HepG2 (cell line): Measurements from ENCODE around the gene TULP4. TPM values are rescaled to one million over a fixed set of nuclear protein-coding genes. Genes with fewer than 3 reads are reported as not detected.
A peak's percentile ranks its signal among the peaks of the same experiment; 100 is the strongest.
"Not testable (repeated sequence)": the region's sequence is repeated elsewhere in the genome, so short reads cannot be mapped to it uniquely, and the experiment has no call there.

ENCODE experiments used
- ATAC-seq: fragments of 200-7000 bp; cut with Tn5 transposase; 3 replicates; pipeline ENCODE4 v1.9.1; 2020; ENCODE audit warnings: mild to moderate bottlenecking, moderate library complexity
- BruUV-seq: library from RNA; stranded (reverse); fragments of 400-500 nt; replicated peaks from 2 replicates; lab custom pipeline; 2021; lab: Mats Ljungman, UMichigan
- CTCF ChIA-PET: fragments of 300-600 bp; formaldehyde crosslinking; extraction: SDS; loops from one replicate; lab custom pipeline; 2021; ENCODE audit warnings: low total read pairs, inconsistent platforms, low intra/inter-chr PET ratio; lab: Yijun Ruan, JAX
- POLR2A ChIA-PET: fragments of 350-600 bp; sonication (Branson Sonifier 250); formaldehyde crosslinking; loops from one replicate; lab custom pipeline; 2020; ENCODE audit warnings: antibody characterized with exemption, inconsistent platforms; lab: Yijun Ruan, JAX
- DNase-seq: peaks from one replicate; pipeline ENCODE4 v3.0.0-alpha.2; 2015; ENCODE audit warnings: low spot score
- FAIRE-seq: peaks from 3 replicates; lab custom pipeline; 2011; peaks lifted over from hg19 to GRCh38; lab: Jason Lieb, UNC
- H2AFZ ChIP-seq: one replicate; pipeline ENCODE4 v1.6.1; 2011; ENCODE audit warnings: low read length, inconsistent platforms
- H3K27ac ChIP-seq: fragments of 300-600 bp; 3 replicates; pipeline ENCODE4 v1.8.0; 2011; ENCODE audit warnings: mixed run types, mild to moderate bottlenecking, mixed read lengths, low read length, inconsistent platforms; ENCODE audit not compliant: insufficient read depth; ENCODE audit errors: extremely low read length
- H3K27me3 ChIP-seq, 2 experiments: fragments of 200-600 bp in 1 of 2; 2 replicates in 1 of 2; 3 replicates in 1 of 2; pipeline versions ENCODE4 v1.6.0 to v1.8.0; 2011; ENCODE audit warnings: low read length in 2 of 2, mild to moderate bottlenecking in 2 of 2, moderate library complexity in 2 of 2, inconsistent platforms in 1 of 2; ENCODE audit not compliant: insufficient read depth in 2 of 2, control insufficient read depth in 1 of 2
- H3K36me3 ChIP-seq, 2 experiments: fragments of 200-600 bp in 1 of 2; replicated peaks in 1 of 2; 2 replicates in 1 of 2; 3 replicates in 1 of 2; pipeline versions ENCODE4 v1.5.1 to v1.8.0; 2011; ENCODE audit warnings: low read length in 2 of 2, inconsistent platforms in 1 of 2; ENCODE audit not compliant: insufficient read depth in 2 of 2, control insufficient read depth in 1 of 2
- H3K4me1 ChIP-seq: 2 replicates; pipeline ENCODE4 v1.5.1; 2012; ENCODE audit warnings: low read length, inconsistent platforms; ENCODE audit not compliant: insufficient read depth
- H3K4me2 ChIP-seq: 2 replicates; pipeline ENCODE4 v1.6.0; 2011; ENCODE audit warnings: low read depth, low read length, inconsistent platforms
- H3K4me3 ChIP-seq, 3 experiments: fragments of 200-600 bp in 1 of 3; sonication (generic), shearing (Covaris generic) in 1 of 3; replicated peaks in 1 of 3; 2 replicates each; pipeline ENCODE4 v1.5.1; 2011 to 2016; ENCODE audit warnings: low read length in 3 of 3, inconsistent platforms in 2 of 3, low read depth in 2 of 3, mild to moderate bottlenecking in 2 of 3, control low read depth in 1 of 3, mixed read lengths in 1 of 3; ENCODE audit not compliant: insufficient read depth in 1 of 3
- H3K79me2 ChIP-seq: one replicate; pipeline ENCODE4 v1.6.1; 2011; ENCODE audit warnings: low read length, inconsistent platforms; ENCODE audit not compliant: insufficient read depth
- H3K9ac ChIP-seq: 2 replicates; pipeline ENCODE4 v1.6.0; 2011; ENCODE audit warnings: mild to moderate bottlenecking, low read depth, low read length, inconsistent platforms; ENCODE audit not compliant: insufficient read depth
- H3K9me3 ChIP-seq: 2 replicates; pipeline ENCODE4 v1.5.1; 2012; ENCODE audit warnings: mild to moderate bottlenecking, low read length
- H4K20me1 ChIP-seq: 2 replicates; pipeline ENCODE4 v1.6.0; 2011; ENCODE audit warnings: inconsistent platforms, mild to moderate bottlenecking, low read length, moderate library complexity; ENCODE audit not compliant: insufficient read depth
- WGBS: methylation state at CpG from one replicate; pipeline ENCODE4 v1.1.6; 2017; ENCODE audit warnings: low lambda C conversion rate; 5-methylcytosine and 5-hydroxymethylcytosine counted together
- in situ Hi-C: cut with HindIII; loops from 2 replicates; pipeline ENCODE4 v1.10.0; 2017; ENCODE audit warnings: low pct_unique_long_range_greater_than_20kb; ENCODE audit not compliant: extremely low pct_ligation_motif_present
- intact Hi-C: fragments of 100-400 bp; cut with micrococcal nuclease; formaldehyde crosslinking; loops from one replicate; pipeline ENCODE4 v1.10.0; 2022; ENCODE audit not compliant: unreplicated experiment
- polyA plus RNA-seq, 8 experiments: library from polyadenylated mRNA; depleted of rRNA in 3 of 8; stranded (reverse) in 7 of 8; unstranded in 1 of 8; fragments of >200 nt; fragmentation: Illumina TruSeq in 4 of 8; extraction: Trizol in 4 of 8; gene quantifications; 2 replicates each; pipeline versions ENCODE4 v1.2.1 to v1.2.3, GENCODE V29; 2011 to 2016; ENCODE audit warnings: low read depth in 4 of 8, missing spikeins in 1 of 8, mixed read lengths in 1 of 8; ENCODE audit not compliant: insufficient read depth in 1 of 8
- total RNA-seq, 5 experiments: library from RNA; depleted of rRNA; stranded (reverse); fragments of >200 nt; fragmentation: Illumina TruSeq; extraction: Trizol; gene quantifications; 2 replicates each; pipeline ENCODE4 v1.2.3, GENCODE V29; 2016; ENCODE audit warnings: low read depth in 1 of 5

Gene TULP4
- total and polyA plus RNA-seq, 2 of the 13 experiments (the other 11 are each of a cell fraction or from before 2014, with no cell fraction given) = 21.1 to 122 TPM

DNA sequence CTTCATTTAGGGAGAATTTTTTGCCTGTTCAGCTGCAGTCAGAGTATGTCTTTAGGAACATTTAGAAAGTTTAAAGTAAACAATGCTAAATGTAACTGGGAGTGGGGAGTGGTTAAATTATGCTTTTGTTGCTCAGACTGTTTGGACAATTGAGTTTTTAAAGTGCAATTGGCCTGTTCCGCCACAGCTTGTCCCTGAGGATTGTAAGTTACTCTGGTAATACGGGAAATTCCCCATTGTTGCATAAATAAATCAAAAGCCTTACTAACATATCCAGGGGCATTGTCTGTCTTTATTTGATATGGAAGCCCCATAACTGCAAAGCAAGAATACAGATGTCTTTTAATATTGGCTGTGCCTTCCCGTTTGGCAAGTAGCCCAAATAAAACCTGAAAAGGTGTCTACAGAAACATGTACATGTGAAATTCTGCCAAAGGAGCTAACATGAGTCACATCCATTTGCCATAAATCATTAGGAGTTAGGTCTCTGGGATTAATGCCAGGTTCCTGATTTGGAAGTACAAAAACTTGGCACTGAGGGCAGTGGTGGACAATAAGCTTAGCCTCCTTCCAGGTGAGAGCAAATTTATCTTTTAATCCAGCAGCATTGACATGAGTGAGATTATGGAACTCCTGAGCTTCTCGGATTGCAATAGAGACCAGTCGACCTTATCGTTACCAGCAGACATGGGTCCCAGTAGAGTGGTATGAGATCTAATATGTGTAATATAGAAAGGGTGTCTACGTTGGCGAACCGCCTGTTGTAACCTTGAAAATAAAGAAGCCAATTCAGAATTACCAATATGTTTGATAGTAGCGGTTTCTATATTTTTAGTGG lies 11.7 kb upstream of the TULP4 start:
- ATAC-seq = not testable (repeated sequence)

GRCh38 chr6:158301561-158301960 lies 10.7 kb upstream of the TULP4 start:
- in situ Hi-C loops = not testable (repeated sequence)

More for the DNA sequence above, 11.7 kb upstream of the TULP4 start:
- H3K9ac ChIP-seq, POLR2A ChIA-PET, H3K4me3 ChIP-seq, FAIRE-seq, H3K27ac ChIP-seq, H3K4me2 ChIP-seq, H4K20me1 ChIP-seq, BruUV-seq, DNase-seq, in situ Hi-C loops, H2AFZ ChIP-seq, CTCF ChIA-PET, H3K27me3 ChIP-seq: not testable (repeated sequence)
- Histone ChIP-seq H3K79me2 (peaks cover 26% of the 10 kb centered on the region), H3K36me3 (peaks cover 0 to 28% of the 10 kb centered on the region in 2 experiments; a peak in 4 of 5 replicates), H3K4me1 (peaks cover 76% of the 10 kb centered on the region), H3K9me3 (peaks cover 15% of the 10 kb centered on the region)
- intact Hi-C loops = loop anchor here (5.0 kb wide), 1 partner anchor 68 kb away; no protein-coding TSS in a partner anchor
- 97% methylated on average over 10 of the region's 10 CpGs for WGBS

More at GRCh38 chr6:158301561-158301960, 10.7 kb upstream of the TULP4 start:
- Histone ChIP-seq H3K36me3 (peaks cover 0 to 28% of the 10 kb centered on the region in 2 experiments; a peak in 4 of 5 replicates), H3K4me1 (peaks cover 74% of the 10 kb centered on the region), H3K9me3 (peaks cover 13% of the 10 kb centered on the region), H3K27ac (peak overlapping the region; percentile 77), H3K79me2 (peaks cover 36% of the 10 kb centered on the region)
- H3K4me2 ChIP-seq, CTCF ChIA-PET, H3K27me3 ChIP-seq, BruUV-seq, H4K20me1 ChIP-seq, ATAC-seq, H2AFZ ChIP-seq, FAIRE-seq, H3K4me3 ChIP-seq, H3K9ac ChIP-seq: not testable (repeated sequence)
- intact Hi-C loops = loop anchor here (5.0 kb wide), 1 partner anchor 69 kb away; no protein-coding TSS in a partner anchor
- peak; percentile 50 for DNase-seq
- POLR2A ChIA-PET = interaction anchor here (2.9 kb wide), 1 partner anchor 21 kb away, joined by 10 read pairs; no protein-coding TSS in a partner anchor
- 91% methylated on average over 4 of the region's 4 CpGs for WGBS
